COLO668 (cell line): ENCODE measurements around the gene TLCD4.

Experiments used
- DNase-seq: peaks from one replicate; lab custom pipeline; 2025; ENCODE audit not compliant: unreplicated experiment; lab: John Stamatoyannopoulos, UW

TLCD4 gene

GRCh38 chr1:95094923-95095322 is 22.2 kb upstream of the TLCD4 start:
- no peak for DNase-seq

GRCh38 chr1:95095833-95096217 is 21.3 kb upstream of the TLCD4 start:
- DNase-seq = no peak

- no peak for DNase-seq
Observed at GRCh38 chr1:95096218-95096841, 20.8 kb upstream of the TLCD4 start.

GRCh38 chr1:95097426-95097825 is 19.7 kb upstream of the TLCD4 start:
- no peak for DNase-seq

GRCh38 chr1:95098196-95098595 is 19.0 kb upstream of the TLCD4 start:
- DNase-seq = no peak

GRCh38 chr1:95108792-95109191 is 8.4 kb upstream of the TLCD4 start:
- DNase-seq = no peak

GRCh38 chr1:95111014-95111413 is 6.1 kb upstream of the TLCD4 start:
- no peak for DNase-seq

- no peak for DNase-seq
Observed at GRCh38 chr1:95113684-95114083, 3.5 kb upstream of the TLCD4 start.

- DNase-seq = no peak
Observed at GRCh38 chr1:95115708-95116137, 1.4 kb upstream of the TLCD4 start.

GRCh38 chr1:95116580-95117206 is 462 bp upstream of the TLCD4 start:
- DNase-seq = peak; percentile 77

GRCh38 chr1:95118067-95118499 is 928 bp downstream of the TLCD4 start:
- DNase-seq = no peak

- DNase-seq = no peak
Observed at GRCh38 chr1:95118710-95119109, 1.6 kb downstream of the TLCD4 start.

- no peak for DNase-seq
Observed at GRCh38 chr1:95119273-95119672, 2.1 kb downstream of the TLCD4 start.

GRCh38 chr1:95122151-95122697 is 5.1 kb downstream of the TLCD4 start:
- no peak for DNase-seq

- no peak for DNase-seq
Observed at GRCh38 chr1:95124342-95124741, 7.2 kb downstream of the TLCD4 start.

- no peak for DNase-seq
Observed at GRCh38 chr1:95126366-95126765, 9.2 kb downstream of the TLCD4 start.

- no peak for DNase-seq
Observed at GRCh38 chr1:95126846-95127245, 9.7 kb downstream of the TLCD4 start.

- no peak for DNase-seq
Observed at GRCh38 chr1:95127380-95127779, 10.2 kb downstream of the TLCD4 start.

GRCh38 chr1:95132762-95133161 is 15.6 kb downstream of the TLCD4 start:
- no peak for DNase-seq

GRCh38 chr1:95133687-95134086 is 16.5 kb downstream of the TLCD4 start:
- DNase-seq = no peak

GRCh38 chr1:95138223-95138622 is 21.1 kb downstream of the TLCD4 start:
- DNase-seq = no peak

GRCh38 chr1:95139039-95139438 is 21.9 kb downstream of the TLCD4 start:
- no peak for DNase-seq

GRCh38 chr1:95140791-95141190 is 23.6 kb downstream of the TLCD4 start:
- DNase-seq = no peak
